ENCODE data around the gene STIM2. TPM values are rescaled to one million over a fixed set of nuclear protein-coding genes. Genes with fewer than 3 reads are reported as not detected.

Gene STIM2
- total RNA-seq, 1 donor from 2014 or later: 13.6 TPM

DNA sequence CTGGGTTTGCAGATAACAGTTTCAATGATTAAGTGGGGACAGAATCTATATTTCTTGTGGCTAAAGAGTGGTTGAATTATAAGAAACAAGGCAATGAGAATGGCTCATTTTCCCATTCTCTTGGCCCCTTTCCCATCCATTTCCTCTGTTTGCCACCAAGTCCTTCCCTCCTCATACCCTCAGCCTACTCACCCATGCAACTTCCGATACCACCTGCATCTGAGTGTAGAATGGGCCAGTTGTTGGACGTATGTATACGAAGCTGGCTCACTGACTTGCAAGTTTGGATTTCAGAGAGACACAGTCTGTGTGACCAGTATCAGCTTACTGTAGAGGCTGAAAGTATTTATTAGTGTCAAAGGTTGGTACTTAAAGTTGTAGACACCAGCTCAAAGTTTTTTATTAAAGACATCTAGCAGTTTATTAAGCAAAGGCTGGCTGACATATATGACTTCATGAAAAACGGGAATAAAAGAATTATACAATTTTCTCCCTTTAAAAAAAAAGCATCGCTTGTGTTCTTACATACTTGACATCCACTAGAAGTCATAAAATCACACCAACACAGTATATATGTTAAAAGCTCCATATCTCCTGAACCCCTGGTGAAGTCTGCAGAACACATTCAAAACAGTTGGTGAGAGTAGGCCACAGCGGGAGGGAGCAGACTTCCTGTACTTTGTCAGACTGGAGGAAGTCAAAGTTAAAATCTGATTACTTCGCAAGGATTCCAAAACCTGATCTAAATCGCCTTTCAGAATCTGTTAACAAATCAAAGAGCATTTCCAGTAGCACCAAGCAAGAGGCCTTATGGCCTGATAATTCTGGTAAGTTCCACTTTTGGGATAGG, 22.4 kb upstream of the STIM2 start:
- DNase-seq (ENCODE audit: low read depth in 2 of 2): peak in 1 of 2 donors; percentile 49

DNA sequence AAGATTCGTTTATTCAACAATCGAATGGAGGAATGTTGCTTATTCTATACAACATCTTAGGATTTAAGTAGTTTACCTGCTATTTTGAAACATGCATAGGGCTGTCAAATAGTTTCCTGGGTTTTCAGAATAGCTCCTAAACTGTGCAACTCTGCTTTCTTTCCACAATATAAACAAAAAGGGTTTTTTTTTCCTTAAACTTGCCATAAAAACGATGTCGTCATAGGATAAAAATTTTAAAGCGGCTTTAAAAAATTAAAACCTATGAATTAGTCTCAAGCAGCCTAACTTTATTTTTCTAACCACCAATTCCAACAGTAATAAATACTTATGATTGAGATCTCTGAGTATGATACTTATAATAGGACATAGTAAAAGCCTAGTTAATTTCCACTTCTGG, 21.6 kb upstream of the STIM2 start:
- DNase-seq (ENCODE audit: low read depth in 2 of 2): no peak

DNA sequence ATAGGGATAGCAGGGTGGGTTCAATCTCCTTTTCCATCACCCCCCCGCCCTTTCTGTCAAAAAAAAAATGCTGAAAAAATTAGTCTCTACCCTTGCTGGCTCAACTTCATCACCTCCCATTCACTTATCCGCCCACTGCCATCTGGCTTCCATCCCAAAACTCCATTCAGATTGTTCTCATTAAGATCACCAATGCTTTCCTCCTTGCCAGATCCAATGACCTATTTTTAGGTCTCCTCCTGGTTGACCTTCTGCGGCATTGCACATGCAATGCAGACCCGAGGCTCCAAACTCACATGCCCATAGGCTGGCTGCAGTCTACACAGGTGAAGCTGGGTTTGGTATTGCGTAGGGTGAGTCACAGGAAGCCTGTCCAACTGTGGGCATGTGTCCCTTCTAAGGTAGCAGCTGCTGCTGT, 21.1 kb upstream of the STIM2 start:
- no peak for DNase-seq (ENCODE audit: low read depth in 2 of 2)

DNA sequence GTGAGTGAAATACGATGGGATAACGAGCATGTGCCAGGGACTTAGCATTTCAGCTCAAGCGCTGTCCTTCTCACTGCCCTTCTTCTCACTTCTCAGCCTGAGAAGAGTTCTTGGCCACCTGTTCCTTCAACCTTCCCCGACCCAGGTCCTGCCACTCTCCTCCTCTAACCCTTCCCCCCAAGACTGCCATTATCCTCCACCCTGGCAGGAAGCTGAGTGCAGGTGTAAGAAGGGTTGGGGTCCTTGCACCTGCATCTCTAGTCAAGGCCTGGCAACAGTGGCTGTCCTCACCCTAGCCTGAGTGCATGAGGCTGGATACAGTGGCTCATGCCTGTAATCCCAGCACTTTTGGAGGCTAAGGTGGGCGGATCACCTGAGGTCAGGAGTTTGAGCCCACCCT, 19.9 kb upstream of the STIM2 start:
- no peak for DNase-seq (ENCODE audit: low read depth in 2 of 2)

DNA sequence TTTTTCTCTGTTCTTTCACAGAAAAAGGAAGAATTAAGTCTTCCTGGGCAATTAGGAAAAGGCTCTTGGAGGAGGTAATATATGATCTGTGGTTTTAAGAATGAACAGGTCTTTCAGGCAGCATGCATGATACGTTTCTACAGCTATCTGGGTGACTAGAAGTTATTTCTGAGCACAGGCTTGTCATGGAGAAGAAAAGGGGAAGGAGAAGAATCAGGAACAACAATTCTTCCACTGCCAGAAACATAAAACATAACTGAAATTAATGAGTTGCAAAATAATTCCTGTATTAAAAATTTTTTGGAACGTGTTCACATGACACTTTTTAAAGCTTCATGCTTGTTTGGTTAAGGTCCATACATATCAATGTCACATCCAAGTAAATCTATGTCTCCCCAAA, 17.7 kb upstream of the STIM2 start:
- DNase-seq (ENCODE audit: low read depth in 2 of 2): no peak

DNA sequence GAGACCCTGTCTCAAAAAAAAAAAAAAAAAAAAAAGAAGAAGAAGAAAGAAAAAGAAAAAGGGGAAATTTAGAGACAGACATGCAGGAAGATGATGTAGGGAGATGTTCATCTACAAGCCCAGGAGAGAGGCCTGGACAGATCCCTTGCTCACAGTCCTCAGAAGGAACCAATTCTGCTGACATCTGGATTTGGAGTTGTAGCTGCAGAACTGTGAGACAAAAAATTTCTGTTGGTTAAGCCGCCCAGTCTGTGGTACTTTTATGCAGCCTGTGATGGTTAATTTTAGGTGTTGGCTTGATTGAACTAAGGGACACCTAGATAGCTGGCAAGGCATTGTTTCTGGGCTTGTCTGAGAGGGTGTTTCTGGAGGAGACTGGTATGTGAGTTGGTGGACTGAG, 10.1 kb upstream of the STIM2 start:
- DNase-seq (ENCODE audit: low read depth in 2 of 2): no peak

DNA sequence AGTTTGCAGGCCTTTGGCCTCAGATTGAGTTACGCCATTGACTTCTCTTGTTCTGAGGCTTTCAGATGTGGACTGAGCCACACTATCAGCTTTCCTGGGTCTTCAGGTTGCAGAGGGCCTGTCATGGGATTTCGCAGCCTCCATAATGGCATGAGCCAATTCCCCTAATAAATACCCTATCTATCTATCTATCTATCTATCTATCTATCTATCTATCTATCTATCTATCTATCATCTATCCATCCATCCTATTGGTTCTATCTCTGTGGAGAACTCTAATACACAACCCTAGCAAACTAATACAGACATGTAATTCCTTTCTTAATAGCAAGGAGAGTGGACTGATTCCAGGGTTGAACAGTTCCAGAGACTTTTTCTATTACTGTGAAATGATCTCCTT, 9.5 kb upstream of the STIM2 start:
- DNase-seq (ENCODE audit: low read depth in 2 of 2): no peak

DNA sequence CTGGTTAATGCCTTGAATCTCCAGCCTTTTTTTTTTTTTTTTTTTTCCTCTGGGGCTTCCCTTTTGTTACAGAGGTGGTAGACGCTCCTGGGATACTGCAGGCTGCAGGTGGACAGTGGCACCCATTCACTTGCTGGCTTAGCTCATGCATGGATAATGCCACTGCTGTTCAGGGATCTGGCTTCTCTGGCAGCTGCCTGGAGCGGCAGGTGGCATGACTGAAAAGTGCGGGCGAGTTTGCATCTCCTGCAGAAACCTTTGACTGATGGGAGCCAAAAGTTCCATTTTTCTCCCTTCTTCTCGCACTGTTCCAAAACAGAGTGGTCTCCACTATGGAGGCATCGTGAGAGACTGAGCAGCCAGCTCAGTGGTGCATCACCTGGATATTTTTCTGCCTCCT, 5.9 kb upstream of the STIM2 start:
- DNase-seq (ENCODE audit: low read depth in 2 of 2): no peak

DNA sequence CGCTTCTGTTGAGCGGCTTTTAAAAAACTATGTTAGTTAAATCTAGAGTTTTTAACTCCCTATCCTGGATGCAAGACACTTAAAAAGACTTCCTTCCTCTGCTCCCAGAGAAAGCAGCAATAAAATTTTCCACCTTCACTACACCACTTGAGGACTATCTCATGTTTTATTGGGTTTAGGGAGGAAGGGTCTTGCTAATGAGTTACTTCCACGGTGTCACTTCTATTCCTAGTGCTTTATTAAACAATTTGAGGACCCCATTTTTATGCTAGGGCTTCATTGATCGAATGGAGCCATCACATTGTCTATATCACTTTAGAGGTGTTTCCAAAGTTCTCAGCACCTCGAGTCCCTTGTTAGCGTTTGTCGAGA, 3.7 kb upstream of the STIM2 start:
- no peak for DNase-seq (ENCODE audit: low read depth in 2 of 2)

DNA sequence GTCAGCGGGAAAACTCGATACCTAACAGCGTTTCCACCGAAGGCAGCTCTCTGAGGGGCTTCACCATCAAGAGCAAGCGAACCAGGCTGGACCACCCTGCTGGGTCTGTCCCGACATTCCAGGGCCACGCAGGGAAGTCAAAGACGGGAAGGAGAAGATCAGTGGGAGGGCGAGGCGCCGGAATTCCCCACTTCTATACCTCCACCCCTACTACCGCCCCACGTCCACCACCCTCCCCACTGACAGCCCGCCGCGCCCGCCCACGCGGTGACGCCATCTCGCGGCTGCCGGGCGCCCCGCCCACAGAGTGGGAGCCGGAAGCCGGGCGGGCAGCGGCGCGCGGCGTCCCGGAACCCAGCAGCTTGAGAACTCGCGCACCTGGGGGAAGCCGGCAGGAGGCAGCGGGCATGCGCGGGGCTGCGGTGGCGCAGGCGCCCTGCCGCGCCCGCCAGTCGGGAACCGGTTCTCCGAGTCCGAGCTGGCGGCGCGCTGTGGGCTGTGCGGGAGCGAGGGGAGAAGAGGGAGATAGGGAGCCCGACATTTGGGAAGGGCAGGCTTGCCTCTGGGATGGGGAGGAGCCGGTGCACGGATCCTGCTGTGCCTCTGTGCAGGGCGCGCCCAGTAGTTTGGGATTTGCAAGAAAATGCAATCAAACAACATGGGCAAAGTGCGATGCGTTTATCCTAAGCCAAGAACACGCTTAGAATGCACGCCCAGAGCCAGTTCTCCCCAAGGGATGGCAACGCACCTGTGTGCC, 3.2 kb upstream of the STIM2 start:
- DNase-seq (ENCODE audit: low read depth in 2 of 2): peak; percentile 59 to 87

DNA sequence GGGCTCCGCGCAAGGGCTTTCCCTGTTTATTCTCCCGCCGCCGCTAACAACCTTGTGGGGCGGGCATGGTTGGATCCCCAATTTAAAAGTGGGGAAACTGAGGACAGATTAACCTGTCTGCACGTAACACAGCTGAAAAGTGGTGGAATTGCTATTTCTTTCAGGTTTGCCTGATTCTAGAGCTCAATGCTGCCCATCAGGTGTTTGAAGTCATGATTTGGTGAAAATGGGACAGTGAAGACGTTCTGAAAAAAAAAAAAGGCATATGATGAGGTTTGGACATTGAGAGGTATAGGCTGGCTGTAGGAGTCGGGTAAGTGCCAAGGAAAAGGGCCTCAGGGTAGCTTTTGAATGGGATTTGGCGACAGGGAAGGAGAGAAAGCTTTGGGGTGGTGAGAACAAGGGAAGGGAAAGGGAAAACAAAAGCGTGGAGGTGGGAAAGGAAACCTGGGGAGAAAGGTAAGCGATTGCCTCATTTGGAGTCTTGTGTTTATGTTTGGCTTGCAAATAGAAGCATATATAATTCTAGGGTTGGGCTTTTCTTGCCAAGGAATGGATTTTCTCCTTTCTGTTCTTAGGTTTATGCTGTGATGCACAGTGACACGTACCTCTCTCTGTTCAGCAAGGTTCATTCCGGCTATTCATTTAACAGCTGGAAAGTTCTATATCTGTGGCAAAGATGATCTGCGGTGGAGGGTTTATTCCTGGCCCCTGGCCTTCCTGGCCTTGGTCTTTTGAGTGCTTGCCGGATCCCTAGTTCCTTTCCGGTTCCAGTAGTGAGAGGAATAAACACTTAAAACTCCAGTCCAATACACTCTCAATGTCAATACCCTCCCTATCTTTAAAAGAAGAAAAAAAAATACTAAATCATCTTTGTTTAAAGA, 2.4 kb upstream of the STIM2 start:
- no peak for DNase-seq (ENCODE audit: low read depth in 2 of 2)

DNA sequence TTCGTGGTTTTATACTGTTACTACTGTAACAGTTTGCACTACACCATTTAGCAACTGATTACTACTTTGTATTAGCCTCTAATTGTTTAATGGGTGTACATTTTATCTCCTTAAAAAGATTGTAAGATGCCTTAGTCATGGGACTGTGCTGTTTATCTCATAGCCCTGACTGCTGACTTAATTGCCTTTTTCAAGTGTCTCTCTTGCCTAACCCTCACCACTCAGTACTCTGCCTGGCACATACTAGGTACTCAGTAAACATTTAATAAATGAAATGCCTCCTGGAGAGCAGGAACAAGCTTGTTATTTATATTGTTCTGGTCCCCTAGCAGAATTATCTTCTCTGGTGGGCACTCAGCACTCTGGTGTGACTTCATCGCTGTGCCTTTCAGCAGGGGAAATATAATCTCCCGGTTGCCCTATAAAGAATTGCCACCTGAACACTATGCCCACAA, 1.7 kb upstream of the STIM2 start:
- no peak for DNase-seq (ENCODE audit: low read depth in 2 of 2)

DNA sequence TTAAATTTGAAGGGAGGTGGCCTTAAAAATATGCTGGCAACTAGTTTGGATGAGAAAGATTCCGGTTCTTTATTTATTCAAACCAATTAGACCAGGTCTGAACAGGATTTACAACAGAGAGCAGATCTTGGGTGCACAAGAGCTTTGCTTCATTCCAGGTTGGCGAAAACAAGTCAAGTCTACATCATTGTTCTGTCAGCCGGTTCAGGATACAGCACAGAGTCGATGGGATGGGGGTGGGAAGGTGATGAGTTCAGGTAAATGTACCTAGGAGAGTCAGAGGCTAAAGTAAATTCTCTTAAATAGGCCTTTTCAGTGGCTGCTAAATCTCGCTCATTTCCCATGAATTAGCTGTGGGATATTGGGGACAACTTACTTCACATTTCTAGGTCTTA, 882 bp upstream of the STIM2 start:
- no peak for DNase-seq (ENCODE audit: low read depth in 2 of 2)

DNA sequence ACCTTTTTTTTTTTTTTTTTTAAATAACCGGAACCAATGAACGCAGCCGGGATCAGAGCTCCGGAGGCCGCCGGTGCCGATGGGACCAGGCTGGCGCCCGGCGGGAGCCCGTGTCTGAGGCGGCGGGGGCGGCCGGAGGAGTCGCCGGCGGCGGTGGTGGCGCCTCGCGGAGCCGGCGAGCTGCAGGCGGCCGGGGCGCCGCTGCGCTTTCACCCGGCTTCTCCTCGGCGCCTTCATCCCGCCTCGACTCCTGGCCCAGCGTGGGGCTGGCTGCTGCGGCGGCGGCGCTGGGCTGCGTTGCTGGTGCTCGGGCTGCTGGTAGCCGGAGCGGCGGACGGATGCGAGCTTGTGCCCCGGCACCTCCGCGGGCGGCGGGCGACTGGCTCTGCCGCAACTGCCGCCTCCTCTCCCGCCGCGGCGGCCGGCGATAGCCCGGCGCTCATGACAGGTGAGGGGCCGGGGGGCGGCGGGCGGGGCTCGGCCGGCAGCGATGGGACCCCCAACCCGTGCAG, 337 bp downstream of the STIM2 start:
- DNase-seq (ENCODE audit: low read depth in 2 of 2): peak in 1 of 2 donors; percentile 63

DNA sequence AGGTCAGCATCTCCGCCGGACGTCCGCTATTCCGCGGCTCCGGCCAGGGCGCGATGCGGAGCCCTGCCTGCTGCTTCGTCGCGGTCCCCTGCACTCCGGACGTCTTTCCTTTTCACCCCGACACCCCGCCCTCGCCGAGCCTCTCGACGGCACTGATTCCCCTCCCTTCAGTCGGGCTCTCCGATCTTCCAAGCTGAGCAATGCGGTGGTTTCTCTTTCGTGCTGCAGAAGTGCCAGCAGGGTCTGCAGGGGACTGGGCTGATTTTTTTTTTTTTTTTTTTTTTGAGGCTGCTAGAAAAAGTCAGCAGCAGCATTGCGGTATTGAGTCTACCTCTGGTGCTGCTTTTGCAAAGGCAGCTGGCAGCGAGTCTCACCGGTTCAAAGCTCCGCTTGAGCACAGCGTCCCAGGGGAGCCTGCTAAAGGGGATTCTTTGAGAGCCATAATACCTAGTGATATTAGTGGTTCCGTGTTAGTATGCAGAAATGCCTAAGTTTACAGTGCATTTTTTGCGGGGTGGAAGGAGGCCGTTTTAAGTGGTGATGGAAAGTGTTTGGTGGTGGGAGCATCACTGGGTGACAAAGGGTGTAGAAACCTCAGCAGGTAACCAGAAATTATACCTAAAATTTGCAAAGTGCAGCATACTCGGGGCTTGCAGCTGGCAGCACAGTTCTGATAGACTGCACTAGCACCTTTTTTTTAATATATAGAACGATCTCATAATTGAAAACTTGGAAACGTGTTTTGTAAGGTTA, 969 bp downstream of the STIM2 start:
- DNase-seq (ENCODE audit: low read depth in 2 of 2): peak in 1 of 2 donors; percentile 53

DNA sequence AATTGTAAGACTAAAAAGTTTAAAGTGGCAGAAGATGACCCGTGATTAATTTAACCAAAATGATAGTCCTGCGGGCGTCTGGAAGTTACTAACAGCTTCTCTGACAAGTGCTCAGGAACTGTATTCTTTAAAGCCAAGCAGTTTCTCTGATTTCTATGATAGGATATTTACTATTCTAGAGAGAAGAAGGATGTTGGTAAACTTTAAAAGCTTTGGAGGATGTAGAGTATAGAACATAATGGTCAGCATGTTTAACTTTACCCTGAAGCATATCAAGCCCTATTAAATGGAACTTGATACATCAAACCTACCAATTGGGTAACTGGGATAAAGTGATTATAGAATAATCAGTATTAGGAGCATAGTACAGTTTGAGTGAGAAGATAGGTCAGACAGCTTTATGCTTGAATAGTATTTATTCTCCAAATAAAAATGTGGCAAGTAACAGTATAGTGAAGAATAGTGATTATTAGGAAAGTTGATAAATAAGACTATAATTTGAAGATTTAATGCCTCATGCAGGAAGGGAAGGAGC, 1.8 kb downstream of the STIM2 start:
- DNase-seq (ENCODE audit: low read depth in 2 of 2): no peak

DNA sequence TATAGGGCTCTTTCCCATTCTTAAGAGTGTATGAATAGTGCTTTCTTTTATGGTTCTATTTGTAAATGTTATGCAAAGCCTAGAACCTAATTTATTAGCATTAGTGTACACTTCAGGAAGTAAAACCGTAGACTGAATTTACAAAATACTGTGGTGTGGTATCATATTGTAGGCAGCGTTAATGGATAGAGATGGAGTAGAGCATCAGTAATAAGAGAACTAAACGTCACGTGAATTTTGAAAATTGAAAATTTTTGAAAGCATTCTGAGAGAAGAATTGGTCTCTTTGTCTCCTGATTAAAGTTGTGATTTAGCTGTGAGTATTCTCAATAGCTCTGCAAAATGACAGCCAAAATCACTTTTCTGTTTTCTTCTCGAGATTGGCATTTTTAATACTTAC, 2.9 kb downstream of the STIM2 start:
- no peak for DNase-seq (ENCODE audit: low read depth in 2 of 2)

DNA sequence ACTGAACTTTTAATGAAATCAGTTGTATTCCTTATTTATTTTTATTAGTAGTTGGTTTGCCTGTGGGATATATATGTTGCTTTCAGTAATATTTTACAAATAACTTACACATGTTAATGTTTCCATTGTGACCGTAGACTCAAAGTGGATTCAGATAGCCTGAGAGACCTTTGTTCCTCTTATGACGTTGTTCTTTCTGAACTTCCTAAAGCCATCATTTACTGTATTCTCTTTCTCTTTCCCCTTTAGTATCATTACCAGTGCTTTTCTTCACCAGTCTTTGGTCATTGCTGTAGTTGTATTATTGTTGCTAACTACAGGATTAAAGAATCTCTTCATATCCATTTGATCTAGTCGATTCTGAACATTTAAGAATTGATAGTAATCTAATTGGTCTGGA, 4.3 kb downstream of the STIM2 start:
- DNase-seq (ENCODE audit: low read depth in 2 of 2): no peak

DNA sequence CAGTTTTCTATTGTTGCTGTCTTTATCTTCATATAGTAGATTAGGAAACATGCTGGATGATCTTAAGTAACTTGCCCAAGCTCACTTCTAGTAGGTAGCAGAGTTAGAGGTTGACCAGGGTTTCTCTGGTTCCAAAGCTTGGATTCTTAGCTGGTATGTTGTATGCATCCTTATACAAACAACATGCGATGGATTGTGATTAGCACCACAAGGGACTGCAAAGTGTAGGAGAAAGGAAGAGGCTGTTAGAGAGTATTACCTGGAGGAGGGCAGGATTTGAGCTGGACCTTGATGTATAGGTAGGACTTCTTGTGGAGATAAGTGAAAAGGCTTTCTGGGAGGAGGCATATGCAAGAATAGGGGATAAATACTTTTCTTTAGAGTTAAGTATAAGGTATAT, 5.6 kb downstream of the STIM2 start:
- DNase-seq (ENCODE audit: low read depth in 2 of 2): no peak

DNA sequence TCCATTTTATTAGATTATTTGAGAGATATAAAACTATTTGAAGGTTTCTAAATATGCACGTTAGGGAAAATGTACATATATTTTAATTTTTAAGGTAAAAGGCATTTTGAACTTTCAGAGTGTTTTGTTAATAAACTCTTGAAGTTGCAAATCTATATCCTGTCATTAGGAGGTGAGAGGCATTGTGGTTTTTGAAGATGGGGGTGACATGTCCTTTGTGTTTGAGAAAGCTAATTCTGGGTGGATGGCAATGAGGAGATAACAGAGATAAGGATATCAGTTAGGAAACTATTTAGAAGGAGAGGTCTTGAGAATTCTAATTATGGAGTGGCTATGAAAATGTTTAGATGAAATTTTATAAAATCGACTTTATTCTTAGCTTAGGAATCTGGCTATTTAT, 6.1 kb downstream of the STIM2 start:
- DNase-seq (ENCODE audit: low read depth in 2 of 2): no peak
